HepG2 (cell line): Measurements from ENCODE around the gene THEM4.

Experiments used
- CSRNP1 ChIP-seq: sonication (generic); formaldehyde crosslinking; IDR thresholded peaks from 2 replicates; pipeline ENCODE4 v1.8.1; 2023; ENCODE audit warnings: mild to moderate bottlenecking, missing genetic modification reagents
- CTCF ChIP-seq: sonication (generic); formaldehyde crosslinking; IDR thresholded peaks from 2 replicates; pipeline ENCODE4 v1.5.0; 2020; ENCODE audit warnings: mild to moderate bottlenecking, missing genetic modification reagents, moderate library complexity
- MTA1 ChIP-seq: sonication (generic); formaldehyde crosslinking; IDR thresholded peaks from 2 replicates; pipeline ENCODE4 v1.4.0; 2020; ENCODE audit warnings: missing genetic modification reagents, mild to moderate bottlenecking, borderline replicate concordance
- PLRG1 ChIP-seq: fragments of 450-650 bp; conservative IDR thresholded peaks from 2 replicates; pipeline ENCODE4 v1.6.1; 2016
- POLR2A ChIP-seq, 2 experiments: IDR thresholded peaks; 2 replicates each; pipeline ENCODE4 v1.6.1; 2011; ENCODE audit warnings: low read depth in 2 of 2, low read length in 2 of 2, mild to moderate bottlenecking in 1 of 2, moderate library complexity in 1 of 2; ENCODE audit not compliant: insufficient read depth in 1 of 2
- PTBP1 ChIP-seq: fragments of 200-400 bp; formaldehyde crosslinking; IDR thresholded peaks from 2 replicates; pipeline ENCODE4 v1.6.1; 2018; ENCODE audit warnings: low read length, low read depth; ENCODE audit not compliant: poor library complexity, severe bottlenecking
- RBM39 ChIP-seq: fragments of 200-400 bp; formaldehyde crosslinking; IDR thresholded peaks from one replicate; pipeline ENCODE4 v1.6.1; 2018; ENCODE audit warnings: antibody characterized with exemption, mild to moderate bottlenecking, low read depth, low read length; ENCODE audit not compliant: poor library complexity, severe bottlenecking
- RXRA ChIP-seq: sonication (generic); formaldehyde crosslinking; IDR thresholded peaks from 2 replicates; pipeline ENCODE4 v1.5.1; 2020; ENCODE audit warnings: missing genetic modification reagents
- SMC3 ChIP-seq: IDR thresholded peaks from 2 replicates; pipeline ENCODE4 v1.6.1; 2011; ENCODE audit warnings: low read length, improper control_type of control experiment
- USF2 ChIP-seq, 2 experiments: sonication (generic) in 1 of 2; formaldehyde crosslinking in 1 of 2; IDR thresholded peaks; 2 replicates each; pipeline versions ENCODE4 v1.5.1 to v1.6.1; 2011 to 2020; ENCODE audit warnings: borderline replicate concordance in 1 of 2, low read depth in 1 of 2, low read length in 1 of 2, mild to moderate bottlenecking in 1 of 2, missing genetic modification reagents in 1 of 2, moderate library complexity in 1 of 2
- ZKSCAN8 ChIP-seq: IDR thresholded peaks from 2 replicates; pipeline ENCODE4 v1.6.1; 2016; ENCODE audit warnings: borderline replicate concordance, missing genetic modification reagents, missing compliant biosample characterization
- ZNF232 ChIP-seq: sonication (generic); formaldehyde crosslinking; IDR thresholded peaks from 2 replicates; pipeline ENCODE4 v1.4.0; 2020; ENCODE audit warnings: missing genetic modification reagents, borderline replicate concordance
- ZNF343 ChIP-seq: sonication (generic); formaldehyde crosslinking; IDR thresholded peaks from 2 replicates; pipeline ENCODE4 v1.4.0; 2020; ENCODE audit warnings: mild to moderate bottlenecking, missing genetic modification reagents
- TF ChIP-seq, protein P1 (sequence below): IDR thresholded peaks from 2 replicates; pipeline ENCODE4 v1.6.1; 2012; ENCODE audit warnings: low read depth, low read length, improper control_type of control experiment

DNA sequence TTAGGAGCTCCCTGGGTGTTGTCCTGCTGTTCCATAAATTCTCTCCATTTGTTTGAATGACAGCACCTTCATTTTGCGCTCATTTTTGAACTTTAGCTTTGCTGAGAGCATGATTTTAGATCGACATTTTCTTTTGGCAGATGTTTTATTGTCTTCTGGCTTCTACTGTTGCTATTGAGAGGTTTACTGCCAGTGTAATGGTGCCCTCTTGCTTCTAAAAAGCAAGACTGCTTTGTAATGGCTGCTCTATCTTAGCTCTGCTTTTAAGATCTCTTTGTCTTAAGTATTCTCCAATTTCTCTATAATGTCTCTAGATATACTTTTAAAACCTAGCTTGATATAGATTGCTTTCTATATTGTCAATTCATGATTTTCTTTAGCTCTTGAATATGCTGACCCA, 27.8 kb downstream of the THEM4 start:
- TF ChIP-seq ZNF343 (CRISPR knock-in tag) = no peak
- TF ChIP-seq RBM39 = no peak
- TF ChIP-seq POLR2A (IDR thresholded peaks at IDR 0.05; ENCODE audit: insufficient read depth in 1 of 2, low read depth in 2 of 2, low read length in 2 of 2) = no peak
- TF ChIP-seq PLRG1 = no peak
- TF ChIP-seq, protein P1, sequence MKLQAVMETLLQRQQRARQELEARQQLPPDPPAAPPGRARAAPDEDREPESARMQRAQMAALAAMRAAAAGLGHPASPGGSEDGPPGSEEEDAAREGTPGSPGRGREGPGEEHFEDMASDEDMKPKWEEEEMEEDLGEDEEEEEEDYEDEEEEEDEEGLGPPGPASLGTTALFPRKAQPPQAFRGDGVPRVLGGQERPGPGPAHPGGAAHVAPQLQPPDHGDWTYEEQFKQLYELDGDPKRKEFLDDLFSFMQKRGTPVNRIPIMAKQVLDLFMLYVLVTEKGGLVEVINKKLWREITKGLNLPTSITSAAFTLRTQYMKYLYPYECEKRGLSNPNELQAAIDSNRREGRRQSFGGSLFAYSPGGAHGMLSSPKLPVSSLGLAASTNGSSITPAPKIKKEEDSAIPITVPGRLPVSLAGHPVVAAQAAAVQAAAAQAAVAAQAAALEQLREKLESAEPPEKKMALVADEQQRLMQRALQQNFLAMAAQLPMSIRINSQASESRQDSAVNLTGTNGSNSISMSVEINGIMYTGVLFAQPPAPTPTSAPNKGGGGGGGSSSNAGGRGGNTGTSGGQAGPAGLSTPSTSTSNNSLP = no peak
- no peak for TF ChIP-seq SMC3
- TF ChIP-seq CSRNP1 = no peak
- no peak for TF ChIP-seq ZNF232 (CRISPR knock-in tag)
- TF ChIP-seq RXRA = no peak
- TF ChIP-seq USF2 (IDR thresholded peaks at IDR 0.05; ENCODE audit: low read depth, low read length) = no peak
- TF ChIP-seq USF2 (CRISPR knock-in tag; IDR thresholded peaks at IDR 0.05; ENCODE audit: borderline replicate concordance) = no peak
- TF ChIP-seq PTBP1 = no peak
- no peak for TF ChIP-seq ZKSCAN8 (CRISPR knock-in tag)
- TF ChIP-seq MTA1 (CRISPR knock-in tag) = no peak
- TF ChIP-seq CTCF (CRISPR knock-in tag) = no peak
